Measurements from ENCODE around the gene LEPROT.
A peak's percentile ranks its signal among the peaks of the same experiment; 100 is the strongest.

Gene LEPROT

GRCh38 chr1:65412984-65413375, 7.5 kb upstream of the LEPROT start:
- DNase-seq, result no peak

DNA sequence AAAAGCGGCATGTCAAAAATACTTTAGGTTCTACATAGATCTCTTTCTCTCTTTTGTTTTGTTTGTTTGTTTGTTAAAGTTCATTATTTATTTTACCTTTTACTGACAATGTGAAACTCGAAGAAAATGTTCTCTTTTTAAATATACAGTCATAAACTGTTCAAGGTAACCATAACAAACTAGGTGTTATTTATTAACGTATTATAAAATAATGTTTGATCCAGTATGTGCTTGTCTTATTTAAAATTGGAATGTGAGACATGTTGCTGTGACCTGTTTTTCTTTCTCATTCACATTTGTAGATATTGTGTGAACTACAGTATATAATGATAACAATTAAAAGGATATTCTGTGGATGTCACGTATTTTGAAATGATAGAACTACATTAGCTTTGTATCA, 5.9 kb upstream of the LEPROT start:
- no peak for DNase-seq

DNA sequence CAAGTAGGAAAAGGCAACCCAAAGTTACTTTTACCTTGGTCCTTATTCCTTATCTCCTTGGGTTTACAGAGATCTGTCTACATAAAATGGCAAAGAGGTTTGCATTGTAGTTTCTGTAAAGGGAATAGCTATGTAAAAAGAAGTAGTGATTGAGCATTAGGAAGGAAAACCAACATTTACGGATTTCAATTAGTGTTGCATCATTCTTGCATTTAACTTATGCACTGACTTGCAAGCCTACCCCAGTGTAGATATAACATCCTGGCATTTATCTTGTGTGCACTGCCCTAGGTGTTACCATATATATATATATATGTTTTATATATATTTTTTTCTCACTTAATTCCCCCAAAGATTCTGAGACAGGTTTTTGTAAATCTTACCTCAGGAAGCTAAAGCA, 3.7 kb upstream of the LEPROT start:
- no peak for DNase-seq

DNA sequence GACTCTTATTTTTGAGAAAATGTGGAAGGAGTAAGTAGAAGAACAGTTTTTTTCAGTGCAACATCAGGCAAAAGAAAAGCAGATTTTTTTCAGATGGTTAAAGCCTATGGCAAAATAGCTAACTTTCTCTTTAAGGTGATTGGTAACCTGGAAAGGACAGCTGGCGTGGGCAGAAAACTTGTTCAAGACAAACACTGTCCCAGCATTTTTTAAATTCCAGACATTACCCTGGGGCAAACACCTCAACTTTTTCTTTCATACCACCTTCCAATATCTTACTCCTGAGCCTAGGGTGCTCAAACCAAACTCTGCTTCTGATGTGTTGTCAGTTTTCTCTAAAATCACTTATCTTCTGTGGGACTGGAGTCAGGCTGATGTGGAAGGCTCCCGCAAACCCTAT, 2.7 kb upstream of the LEPROT start:
- DNase-seq, result no peak

DNA sequence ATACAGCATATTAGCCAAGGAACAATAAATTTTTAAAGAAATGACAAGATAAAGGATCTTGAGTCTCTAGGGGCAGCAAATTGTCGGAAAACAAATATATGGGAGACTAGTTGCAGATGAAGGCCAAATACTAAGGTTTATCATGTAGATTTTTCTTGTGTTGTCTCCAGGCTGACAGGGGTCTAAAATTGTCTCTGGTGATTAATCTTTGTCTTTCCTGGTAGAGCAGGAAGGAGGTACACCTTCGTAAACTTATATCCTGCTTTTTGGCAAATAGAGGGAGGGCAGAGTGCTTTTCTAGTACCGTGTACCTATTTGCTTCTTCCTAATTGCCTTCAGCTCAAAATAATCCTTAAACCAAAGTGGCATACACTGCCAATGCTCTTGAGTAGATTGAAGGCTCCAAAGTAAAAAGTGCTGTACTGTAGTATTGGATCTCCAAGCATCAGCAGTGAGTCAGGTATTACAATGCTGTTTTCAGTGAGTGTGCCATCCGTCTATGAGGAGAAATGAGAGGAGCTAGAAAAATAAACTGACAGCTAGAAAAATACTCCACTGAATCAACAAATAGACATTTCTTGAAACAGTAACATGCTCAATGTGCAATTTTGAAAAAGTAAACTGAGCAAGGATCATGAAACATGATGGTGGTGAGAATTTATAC, 1.8 kb upstream of the LEPROT start:
- DNase-seq, result no peak

GRCh38 chr1:65419681-65420589, 533 bp upstream of the LEPROT start:
- DNase-seq, result peak; percentile 98

DNA sequence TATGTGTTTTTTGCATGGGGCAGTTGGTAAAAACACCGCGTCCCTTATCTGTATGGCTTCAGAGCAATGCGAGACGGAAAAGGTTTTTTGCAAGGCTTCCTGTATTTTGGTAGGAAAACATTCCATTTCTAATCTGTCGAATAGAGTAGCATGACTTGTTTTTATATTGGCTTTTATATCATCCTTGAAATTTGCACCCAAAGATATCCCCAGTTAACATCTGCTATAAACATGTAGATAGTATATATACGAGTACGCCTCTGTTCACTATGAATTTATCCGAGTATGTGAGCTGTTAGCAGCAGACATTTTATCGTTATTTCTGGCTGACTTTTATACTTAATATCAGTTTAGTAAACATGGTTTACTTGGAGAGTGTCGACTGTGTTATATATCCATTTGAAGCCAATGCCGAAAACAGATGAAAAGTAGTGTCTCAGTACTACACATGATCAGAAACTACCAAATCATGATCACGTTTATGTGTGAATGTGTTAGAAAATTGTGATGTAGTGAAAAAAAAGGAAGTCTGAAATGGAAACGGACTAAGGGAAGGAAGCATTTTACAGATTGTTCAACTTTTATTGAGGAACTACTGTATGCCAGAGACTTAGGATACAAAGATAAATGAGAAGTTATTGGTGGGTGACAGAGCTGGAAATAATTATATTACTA, 1.0 kb downstream of the LEPROT start:
- no peak for DNase-seq

- no peak for DNase-seq
Measured at GRCh38 chr1:65422241-65423203, 2.1 kb downstream of the LEPROT start.

- no peak for DNase-seq
Measured at GRCh38 chr1:65423884-65424572, 3.6 kb downstream of the LEPROT start.

- no peak for DNase-seq
Measured at GRCh38 chr1:65424573-65424889, 4.1 kb downstream of the LEPROT start.

DNA sequence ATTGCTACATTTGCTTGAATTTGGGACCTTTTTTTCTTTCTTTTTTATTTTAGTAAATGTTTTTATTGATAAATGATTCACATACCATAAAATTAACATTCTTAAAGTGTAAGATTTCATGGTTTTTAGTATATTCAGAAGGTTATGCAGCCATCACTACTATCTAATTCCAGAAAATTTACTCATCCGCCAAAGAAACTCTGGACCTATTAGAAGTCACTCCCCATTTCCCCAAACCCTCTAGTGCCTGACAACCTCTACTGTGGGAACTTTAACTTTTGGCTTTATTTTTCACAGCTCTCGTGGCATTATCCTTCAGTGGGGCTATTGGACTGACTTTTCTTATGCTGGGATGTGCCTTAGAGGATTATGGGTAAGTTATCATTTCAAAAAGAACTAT, 4.5 kb downstream of the LEPROT start:
- no peak for DNase-seq

DNA sequence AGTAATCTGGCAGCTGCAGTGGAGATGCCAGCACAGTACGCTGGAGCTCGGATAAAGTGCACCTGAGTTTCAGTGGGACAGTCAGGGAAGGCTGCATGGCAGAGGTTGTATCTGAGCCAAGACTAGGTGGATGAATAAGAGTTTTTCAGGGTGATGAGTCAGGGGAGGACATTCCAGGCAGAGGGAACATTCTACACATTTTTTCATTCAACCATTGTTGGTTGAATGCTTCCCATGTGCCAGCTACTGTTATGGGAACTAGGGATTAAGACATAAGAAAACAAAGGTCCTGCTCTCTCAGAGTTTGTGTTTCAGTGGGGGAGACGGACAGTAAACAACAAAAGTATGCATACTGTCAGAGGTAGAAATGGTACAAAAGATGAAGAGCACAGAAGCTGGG, 5.2 kb downstream of the LEPROT start:
- DNase-seq, result no peak

DNA sequence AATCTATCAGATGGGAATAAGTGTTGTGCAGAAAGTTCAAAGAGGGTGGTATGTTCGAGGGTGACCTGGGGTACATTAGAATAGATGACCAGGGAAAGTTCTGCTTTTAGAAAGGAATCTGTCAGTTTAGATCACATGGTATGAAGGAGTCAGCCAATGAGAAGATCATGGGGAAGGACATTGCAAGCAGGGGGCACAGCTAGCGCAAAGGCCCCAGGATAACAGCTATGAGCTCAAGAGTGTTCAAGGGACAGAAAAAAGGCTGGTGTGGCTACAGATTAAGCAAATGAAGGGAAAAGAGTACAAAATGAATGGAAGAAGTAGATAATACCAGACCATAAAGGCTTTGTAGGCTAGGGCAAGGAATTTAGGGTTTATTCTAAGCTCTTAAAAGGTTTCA, 8.6 kb downstream of the LEPROT start:
- no peak for DNase-seq

- DNase-seq, result no peak
Measured at GRCh38 chr1:65429806-65430205, 9.3 kb downstream of the LEPROT start.

DNA sequence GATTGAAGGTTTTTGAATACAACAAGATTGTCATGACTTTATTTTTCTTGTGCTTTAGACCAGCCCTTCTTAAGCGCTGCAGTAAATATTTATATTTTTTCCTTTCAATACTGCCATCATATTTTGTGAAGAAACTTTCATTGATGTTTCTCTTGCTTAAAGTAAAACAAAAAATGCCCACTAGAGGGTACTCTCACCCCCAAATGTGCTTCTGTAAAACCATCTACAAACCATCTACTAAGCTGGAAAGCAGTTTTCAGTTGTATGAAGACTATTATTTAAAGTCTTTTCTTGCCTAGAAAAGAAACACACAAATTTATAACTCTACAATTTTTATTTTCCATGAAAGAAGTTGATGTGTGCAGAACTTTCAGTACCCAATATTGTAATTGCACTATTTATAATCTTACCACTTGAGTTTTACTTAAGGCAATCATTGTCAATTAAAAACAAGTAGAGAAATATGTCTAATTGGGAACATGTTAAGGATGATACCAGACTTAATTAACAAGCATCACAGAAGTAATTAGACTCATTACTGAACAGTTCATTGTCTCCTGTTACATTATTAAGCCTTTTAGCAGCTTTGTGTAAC, 10.7 kb downstream of the LEPROT start:
- peak; percentile 7 for DNase-seq

DNA sequence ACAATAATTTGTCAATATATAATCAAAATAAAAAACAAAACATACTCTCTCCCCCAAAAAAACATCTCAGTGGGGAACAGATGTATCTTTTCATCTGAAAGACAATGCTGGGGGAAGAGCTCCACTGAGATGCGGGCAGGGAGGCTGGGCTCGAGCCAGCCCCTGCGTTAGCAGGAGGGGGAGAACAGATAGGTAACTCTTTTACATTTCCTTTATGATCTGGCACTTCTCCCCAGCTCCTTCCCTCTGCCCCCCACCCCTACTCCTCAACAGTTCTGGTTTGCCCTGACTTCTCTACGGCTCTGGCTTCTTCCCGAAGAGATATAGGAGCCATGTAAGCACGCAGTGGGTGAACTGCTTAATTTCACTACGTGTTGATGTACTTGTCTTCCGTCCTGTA, 12.4 kb downstream of the LEPROT start:
- no peak for DNase-seq

GRCh38 chr1:65434255-65434654, 13.8 kb downstream of the LEPROT start:
- no peak for DNase-seq

GRCh38 chr1:65434760-65435159, 14.3 kb downstream of the LEPROT start:
- no peak for DNase-seq

DNA sequence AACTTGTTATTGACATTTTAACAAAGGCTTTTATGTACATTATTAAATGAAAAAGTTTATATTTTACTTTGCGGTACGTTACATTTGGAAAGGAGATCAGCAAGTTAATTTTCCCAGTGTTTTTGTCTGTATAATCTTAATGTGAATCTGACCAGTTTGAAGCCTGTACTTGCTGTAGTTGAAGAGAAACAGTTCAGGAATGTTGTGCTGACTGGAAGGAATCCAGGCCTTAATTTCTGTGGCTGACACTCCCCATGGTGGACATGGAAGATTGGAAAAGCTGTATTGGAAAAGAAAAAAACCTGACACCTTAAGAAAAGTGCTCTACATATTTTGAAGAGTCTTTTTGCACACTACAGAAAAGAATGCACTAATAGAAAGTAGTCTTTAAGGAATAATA, 15.5 kb downstream of the LEPROT start:
- no peak for DNase-seq

DNA sequence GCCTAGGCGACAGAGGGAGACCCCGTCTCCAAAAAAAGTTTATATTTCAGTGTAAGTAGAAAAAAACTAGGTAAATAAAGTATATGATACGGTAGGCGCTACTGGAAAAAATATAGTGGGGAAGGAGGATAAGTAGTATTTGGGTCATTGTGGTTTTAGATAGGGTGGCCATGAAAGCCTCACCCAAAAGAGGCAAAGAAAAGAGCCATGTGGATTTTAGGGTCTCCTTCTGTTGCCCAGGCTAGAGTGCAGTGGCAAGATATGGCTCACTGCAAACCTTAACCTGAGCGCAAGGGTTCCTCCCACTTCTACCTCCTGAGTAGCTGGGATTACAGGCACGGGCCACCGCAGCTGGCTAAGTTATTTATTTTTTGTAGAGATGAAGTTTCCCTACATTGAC, 17.1 kb downstream of the LEPROT start:
- no peak for DNase-seq

GRCh38 chr1:65440322-65440900, 19.9 kb downstream of the LEPROT start:
- DNase-seq, result no peak
